Effector memory CD4-positive, alpha-beta T cell (primary cell): ENCODE data around the gene ACAP3.
A peak's percentile ranks its signal among the peaks of the same experiment; 100 is the strongest.

Source experiments
- DNase-seq, 3 donors: peaks; one replicate each; pipeline ENCODE4 v3.0.0-alpha.2; 2020
- H3K27ac ChIP-seq: 2 replicates; pipeline ENCODE4 v1.7.0; 2013; ENCODE audit warnings: mild to moderate bottlenecking, low read length, moderate library complexity; ENCODE audit not compliant: insufficient read depth, poor library complexity, severe bottlenecking
- H3K27me3 ChIP-seq: replicated peaks from 2 replicates; pipeline ENCODE4 v1.7.0; 2013; ENCODE audit warnings: mild to moderate bottlenecking, low read length; ENCODE audit not compliant: insufficient read depth, control insufficient read depth, poor library complexity, severe bottlenecking
- H3K36me3 ChIP-seq: 2 replicates; pipeline ENCODE4 v1.7.0; 2013; ENCODE audit warnings: mild to moderate bottlenecking, low read length, moderate library complexity; ENCODE audit not compliant: control insufficient read depth, insufficient read depth
- H3K4me1 ChIP-seq: 2 replicates; pipeline ENCODE4 v1.7.0; 2013; ENCODE audit warnings: low read length, mild to moderate bottlenecking; ENCODE audit not compliant: control insufficient read depth, insufficient read depth, poor library complexity, severe bottlenecking
- H3K4me3 ChIP-seq: 2 replicates; pipeline ENCODE4 v1.7.0; 2013; ENCODE audit warnings: low read length, low read depth, mild to moderate bottlenecking; ENCODE audit not compliant: insufficient read depth, poor library complexity, severe bottlenecking
- H3K9me3 ChIP-seq: 2 replicates; pipeline ENCODE4 v1.7.0; 2013; ENCODE audit warnings: mild to moderate bottlenecking, low read length, moderate library complexity; ENCODE audit not compliant: control insufficient read depth

The ACAP3 gene

DNA sequence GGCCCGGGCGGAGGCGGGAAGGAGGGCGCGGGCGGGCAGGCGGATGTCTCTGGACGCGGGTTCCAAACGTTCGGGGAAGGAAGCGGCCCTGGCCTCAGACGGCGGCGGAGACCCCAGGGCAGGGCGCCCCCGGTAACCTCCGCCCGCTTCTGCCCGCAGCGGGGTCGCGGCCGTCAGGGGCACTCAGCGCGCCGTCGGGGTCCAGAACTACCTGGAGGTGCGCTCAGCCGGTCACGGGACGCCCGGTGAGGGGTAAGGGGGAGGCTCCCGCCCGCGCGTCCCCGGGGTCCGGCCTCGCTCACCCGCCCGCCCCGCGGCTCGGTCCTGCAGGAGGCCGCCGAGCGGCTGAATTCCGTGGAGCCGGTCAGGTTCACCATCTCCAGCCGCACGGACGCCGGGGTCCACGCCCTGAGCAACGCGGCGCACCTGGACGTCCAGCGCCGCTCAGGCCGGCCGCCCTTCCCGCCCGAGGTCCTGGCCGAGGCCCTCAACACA is 1.1 kb upstream of the ACAP3 start:
- DNase-seq, result no peak
- no peaks in the 10 kb centered on the region for H3K27me3 ChIP-seq
- peak overlapping the region; percentile 75 for H3K27ac ChIP-seq
- H3K4me1 ChIP-seq, result peaks cover 35% of the 10 kb centered on the region
- peaks cover 34% of the 10 kb centered on the region for H3K36me3 ChIP-seq
- H3K4me3 ChIP-seq, result peak overlapping the region; percentile 84
- no peaks in the 10 kb centered on the region for H3K9me3 ChIP-seq

DNA sequence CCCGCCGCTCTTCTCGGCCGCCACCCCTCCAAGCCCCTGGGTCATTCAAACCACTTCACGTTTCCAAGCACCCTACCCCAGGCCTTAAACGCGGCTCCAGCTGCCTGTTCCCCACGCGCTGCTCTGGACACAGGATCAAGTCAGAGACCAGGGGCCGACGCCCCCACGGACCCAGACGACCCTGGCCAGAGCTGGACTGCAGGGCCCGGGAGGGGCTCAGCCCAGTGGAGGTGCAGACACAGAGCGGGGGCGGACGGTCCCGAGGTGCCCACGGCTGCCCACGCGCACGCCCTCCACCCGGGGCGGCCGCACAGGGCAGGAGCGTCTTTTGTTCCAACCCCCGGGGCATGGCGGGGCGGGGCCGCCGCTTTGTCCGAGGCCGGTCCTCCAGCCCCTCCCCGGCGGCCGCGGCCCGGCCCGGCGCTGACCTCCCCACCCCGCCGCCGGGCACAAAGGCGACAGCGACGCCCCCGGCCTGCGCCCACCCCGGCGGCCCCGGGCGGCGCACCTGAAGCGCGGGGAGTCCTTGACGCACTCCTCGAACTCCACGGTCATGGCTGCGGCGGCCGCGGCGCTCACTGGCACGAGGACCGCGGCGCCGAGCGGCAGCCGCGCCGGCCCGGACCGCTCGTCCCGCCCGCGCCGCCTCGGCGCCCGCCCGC is 338 bp downstream of the ACAP3 start:
- Histone ChIP-seq H3K4me3 (peak overlapping the region; percentile 66), H3K4me1 (peaks cover 35% of the 10 kb centered on the region), H3K9me3 (no peaks in the 10 kb centered on the region), H3K36me3 (peaks cover 19% of the 10 kb centered on the region), H3K27ac (no peak overlapping the region), H3K27me3 (no peaks in the 10 kb centered on the region)
- no peak for DNase-seq

DNA sequence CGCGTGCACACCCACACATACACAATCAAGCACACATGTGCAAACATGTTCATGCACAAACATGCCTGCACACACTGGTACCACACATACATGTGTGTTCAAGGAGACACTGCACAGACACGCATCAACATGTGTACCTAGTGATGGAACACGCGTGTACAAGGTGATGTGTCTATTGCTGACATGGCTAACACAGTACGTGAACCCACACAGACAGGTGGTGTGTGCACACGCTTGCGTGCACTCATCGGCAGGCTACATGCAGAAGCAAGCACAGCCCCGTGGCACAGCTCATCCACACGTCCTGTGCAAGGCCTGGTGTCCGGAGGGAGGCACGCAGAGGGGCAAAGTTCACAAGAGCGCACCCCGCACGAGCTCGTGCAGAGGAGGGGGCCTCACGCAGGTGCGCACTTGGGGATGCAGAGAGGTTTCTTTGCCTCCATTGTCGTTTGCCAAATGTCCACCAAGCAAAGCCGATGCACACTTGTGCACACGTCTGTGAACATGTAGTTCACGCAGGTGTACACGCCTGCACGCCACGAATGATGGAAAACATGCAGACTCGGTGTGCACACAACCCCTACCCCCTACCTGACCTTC is 969 bp downstream of the ACAP3 start:
- H3K27ac ChIP-seq, result no peak overlapping the region
- H3K36me3 ChIP-seq, result peaks cover 17% of the 10 kb centered on the region
- H3K4me1 ChIP-seq, result peaks cover 35% of the 10 kb centered on the region
- no peaks in the 10 kb centered on the region for H3K9me3 ChIP-seq
- no peaks in the 10 kb centered on the region for H3K27me3 ChIP-seq
- peak overlapping the region; percentile 66 for H3K4me3 ChIP-seq
- no peak for DNase-seq

DNA sequence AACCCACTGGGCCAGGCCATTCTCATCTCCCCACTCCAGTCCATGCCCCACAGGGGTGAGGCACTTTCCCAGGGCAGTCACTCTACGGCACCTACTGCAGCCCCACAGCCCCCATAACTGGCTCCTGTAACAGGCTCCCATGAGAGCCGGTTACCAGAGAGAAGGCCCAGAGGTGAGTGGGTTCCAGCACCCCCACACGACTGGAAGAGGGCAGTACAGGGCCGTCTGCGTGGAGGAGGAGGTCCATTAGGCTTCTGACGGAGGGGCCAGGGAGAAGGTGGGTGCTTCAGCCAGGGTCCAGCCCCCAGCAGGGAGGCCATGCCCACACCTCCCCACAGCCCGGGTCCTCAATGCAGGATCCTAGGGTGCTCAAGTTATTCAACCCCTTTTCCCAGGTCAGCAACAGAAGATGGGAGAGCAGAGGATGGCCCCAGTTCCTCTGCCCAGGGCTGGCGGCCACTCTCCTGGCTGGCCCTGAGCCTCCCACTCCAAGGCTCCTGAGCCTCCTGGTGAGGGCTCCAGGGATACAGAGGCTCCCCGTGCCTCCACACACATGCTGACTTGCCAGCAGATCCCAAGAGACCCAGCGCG is 1.6 kb downstream of the ACAP3 start:
- Histone ChIP-seq H3K27me3 (no peaks in the 10 kb centered on the region), H3K4me3 (peak overlapping the region; percentile 19), H3K9me3 (no peaks in the 10 kb centered on the region), H3K27ac (peak overlapping the region; percentile 48), H3K36me3 (peaks cover 11% of the 10 kb centered on the region), H3K4me1 (peaks cover 35% of the 10 kb centered on the region)
- DNase-seq, result no peak

DNA sequence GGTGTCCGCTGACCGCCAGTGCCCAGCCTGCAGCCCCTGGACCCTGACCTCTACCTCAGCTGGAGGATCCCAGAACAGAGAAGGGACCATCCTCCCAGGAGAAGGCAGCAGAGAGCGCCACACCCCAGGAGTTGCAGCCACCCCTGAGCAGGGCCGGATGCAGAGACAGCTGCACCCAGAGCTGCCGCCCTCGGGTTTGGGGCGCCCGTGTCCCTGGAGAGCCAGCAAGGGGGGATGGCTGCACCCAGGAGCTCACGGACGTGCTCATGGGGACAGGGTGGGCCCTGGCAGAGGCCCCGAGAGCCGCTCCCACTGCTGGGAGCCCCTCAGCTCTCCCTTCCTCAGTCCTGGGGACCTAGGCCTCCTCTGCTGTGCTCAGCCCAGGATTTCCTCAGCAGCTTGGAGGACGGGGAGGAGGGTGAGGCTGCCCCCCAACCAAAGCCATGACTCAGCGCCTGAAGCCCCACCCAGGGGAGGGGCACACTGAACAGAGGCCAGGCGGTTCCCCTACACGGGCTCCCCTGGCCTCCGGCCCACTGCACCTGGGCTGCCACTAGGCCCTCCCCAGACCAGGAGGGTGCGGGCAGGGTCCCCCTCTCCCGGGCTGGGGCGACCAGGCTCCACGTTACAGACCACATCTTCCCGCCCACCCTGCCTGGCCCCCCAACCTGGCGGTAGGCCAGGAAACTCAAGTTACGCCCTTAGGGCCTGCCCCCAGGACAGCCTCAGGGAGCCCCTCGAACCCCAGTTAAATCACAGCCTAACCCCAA is 2.2 kb downstream of the ACAP3 start:
- Histone ChIP-seq H3K4me1 (peaks cover 35% of the 10 kb centered on the region), H3K27ac (peak overlapping the region; percentile 48), H3K36me3 (peaks cover 7% of the 10 kb centered on the region), H3K27me3 (no peaks in the 10 kb centered on the region), H3K9me3 (no peaks in the 10 kb centered on the region), H3K4me3 (peak overlapping the region; percentile 19)
- DNase-seq, result peak; percentile 31 to 55 (median 47)

DNA sequence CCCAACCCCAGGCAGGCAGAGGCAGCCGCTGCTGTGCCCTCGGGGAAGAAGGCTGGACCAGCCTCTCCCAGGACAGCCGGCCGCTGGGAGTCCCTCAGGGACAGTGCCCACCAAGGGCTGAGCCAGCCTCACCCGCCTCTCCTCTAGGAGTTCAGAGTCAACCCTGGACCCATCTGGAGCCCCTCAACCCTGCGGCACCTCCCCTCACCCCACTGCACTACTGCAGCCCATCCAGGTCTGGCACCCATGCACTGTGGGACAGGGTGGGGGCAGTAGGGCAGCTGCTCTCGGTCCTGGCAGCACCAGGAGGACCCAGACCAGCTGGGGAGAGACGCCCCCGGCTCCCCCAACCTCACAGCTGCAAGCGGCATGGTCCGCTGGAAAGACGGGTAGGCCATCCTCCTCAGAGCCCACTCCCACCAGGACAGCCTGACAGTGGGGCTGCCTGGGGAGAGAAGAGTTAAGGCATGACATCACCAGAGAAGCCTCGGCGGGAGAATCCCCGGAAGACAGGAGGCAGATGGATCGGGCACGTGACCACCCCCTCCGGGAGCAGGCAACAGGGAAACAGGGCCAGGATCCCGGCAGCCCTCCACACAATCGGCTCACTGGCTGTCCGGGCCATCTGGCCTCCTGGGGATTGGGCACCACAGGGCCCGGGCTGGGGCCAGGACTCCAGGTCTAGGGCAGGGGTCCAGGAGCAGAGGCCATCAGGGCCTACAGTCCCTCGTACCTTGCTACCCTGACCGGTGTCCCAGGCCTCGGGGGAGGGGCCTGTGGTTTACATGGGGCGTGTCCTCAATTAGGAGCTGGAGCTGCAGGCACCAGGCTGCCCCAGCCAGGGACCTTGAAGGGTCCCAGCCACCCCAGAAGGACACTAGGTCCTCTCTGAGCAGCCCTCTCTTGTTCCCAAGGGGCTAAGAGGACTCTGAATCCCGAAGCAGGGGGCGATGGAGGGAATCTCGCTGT is 3.1 kb downstream of the ACAP3 start:
- Histone ChIP-seq H3K4me1 (peaks cover 34% of the 10 kb centered on the region), H3K9me3 (no peaks in the 10 kb centered on the region), H3K27ac (no peak overlapping the region), H3K36me3 (no peaks in the 10 kb centered on the region), H3K4me3 (peak overlapping the region; percentile 19), H3K27me3 (no peaks in the 10 kb centered on the region)
- no peak for DNase-seq

DNA sequence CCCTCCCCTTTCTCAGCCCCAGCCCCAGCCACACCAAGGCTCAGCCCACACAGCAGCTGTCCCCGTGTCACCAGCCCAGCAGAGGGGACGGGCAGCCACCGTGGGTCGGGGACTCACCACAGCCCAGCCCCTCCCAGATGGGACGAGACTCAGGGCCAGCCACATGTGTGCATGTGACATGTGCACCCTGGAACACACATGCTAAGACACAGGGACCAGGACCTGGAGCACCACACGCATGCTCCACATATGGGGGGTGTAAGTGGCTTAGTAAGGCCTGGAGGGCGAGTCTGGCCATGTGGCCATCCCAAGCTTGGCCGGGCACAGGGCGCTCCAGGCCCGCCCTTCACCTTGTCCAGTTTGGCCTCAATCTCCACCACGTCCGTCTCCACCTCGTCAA is 4.0 kb downstream of the ACAP3 start:
- H3K27me3 ChIP-seq, result no peaks in the 10 kb centered on the region
- DNase-seq, result no peak
- no peak overlapping the region for H3K4me3 ChIP-seq
- H3K27ac ChIP-seq, result no peak overlapping the region
- H3K9me3 ChIP-seq, result no peaks in the 10 kb centered on the region
- H3K36me3 ChIP-seq, result no peaks in the 10 kb centered on the region
- H3K4me1 ChIP-seq, result peaks cover 27% of the 10 kb centered on the region

DNA sequence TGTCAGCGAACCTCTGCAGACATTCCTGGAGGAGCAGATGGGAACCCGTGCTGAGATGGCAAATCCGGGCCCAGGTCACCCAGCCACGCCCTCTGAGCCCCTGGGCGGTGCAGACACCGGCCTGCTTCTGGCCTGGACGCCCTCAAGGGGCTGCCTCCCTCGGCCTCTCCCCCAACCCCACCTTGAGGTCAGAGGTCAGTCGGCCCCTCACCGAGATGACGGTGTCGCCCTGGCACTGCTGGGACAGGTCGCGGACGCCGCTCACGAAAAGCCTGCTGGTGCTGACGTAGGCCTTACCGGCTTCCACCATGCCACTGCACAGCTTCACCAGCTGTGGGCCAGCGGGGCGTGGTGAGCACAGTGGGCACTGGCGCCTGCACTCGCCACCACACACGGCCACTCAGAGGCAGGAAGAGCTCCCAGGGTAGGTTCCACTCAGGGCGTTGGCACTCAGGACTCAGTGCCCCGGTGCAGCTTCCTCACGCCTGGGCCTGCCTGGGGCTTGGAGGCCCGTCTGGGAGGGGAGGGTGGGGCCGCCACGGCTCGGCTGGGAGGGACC is 4.7 kb downstream of the ACAP3 start:
- peaks cover 27% of the 10 kb centered on the region for H3K4me1 ChIP-seq
- no peak overlapping the region for H3K27ac ChIP-seq
- H3K9me3 ChIP-seq, result no peaks in the 10 kb centered on the region
- DNase-seq, result no peak
- H3K36me3 ChIP-seq, result no peaks in the 10 kb centered on the region
- no peak overlapping the region for H3K4me3 ChIP-seq
- H3K27me3 ChIP-seq, result no peaks in the 10 kb centered on the region

DNA sequence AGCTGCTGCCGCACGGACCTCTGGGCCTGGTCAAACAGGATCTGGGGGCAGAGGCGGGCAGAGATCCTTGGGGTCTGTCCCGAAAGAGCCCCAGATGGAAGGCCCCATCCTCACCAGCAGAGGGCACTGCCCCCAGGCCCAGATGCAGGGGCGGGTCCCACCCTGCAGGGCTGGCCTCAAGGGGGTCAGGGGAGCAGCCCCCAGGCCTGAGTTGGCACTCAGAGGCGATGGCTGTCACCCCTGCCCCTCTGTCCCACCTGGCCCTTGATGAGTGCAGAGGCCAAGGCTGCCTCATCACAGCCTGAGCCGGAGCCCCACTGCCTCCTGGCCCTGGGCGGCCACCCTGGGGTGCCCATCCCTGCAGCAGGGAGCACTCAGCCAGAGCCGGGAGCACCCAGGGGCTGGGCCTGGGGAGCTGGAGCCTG is 5.7 kb downstream of the ACAP3 start:
- H3K4me1 ChIP-seq, result peaks cover 24% of the 10 kb centered on the region
- no peak for DNase-seq

More for the DNA sequence above, 5.7 kb downstream of the ACAP3 start:
- Histone ChIP-seq H3K9me3 (no peaks in the 10 kb centered on the region), H3K27ac (no peak overlapping the region), H3K27me3 (no peaks in the 10 kb centered on the region), H3K36me3 (no peaks in the 10 kb centered on the region), H3K4me3 (no peak overlapping the region)
